HG03039 (cell line): ENCODE measurements around the gene FUZ.

ENCODE experiments used
- ATAC-seq: cut with Tn5 transposase; IDR thresholded peaks from one replicate; pipeline ENCODE4 v1.9.1; 2021; ENCODE audit warnings: mild to moderate bottlenecking, moderate library complexity; ENCODE audit not compliant: unreplicated experiment

Gene FUZ

GRCh38 chr19:49786376-49786820 lies 26.7 kb downstream of the FUZ start:
- ATAC-seq, result no peak

- ATAC-seq, result no peak
Observed at GRCh38 chr19:49782515-49782914, 30.6 kb downstream of the FUZ start.

GRCh38 chr19:49781394-49781793 lies 31.7 kb downstream of the FUZ start:
- no peak for ATAC-seq

- no peak for ATAC-seq
Observed at GRCh38 chr19:49780861-49781260, 32.2 kb downstream of the FUZ start.

GRCh38 chr19:49779731-49780555 lies 33.1 kb downstream of the FUZ start:
- ATAC-seq, result no peak

- ATAC-seq, result no peak
Observed at GRCh38 chr19:49776371-49776764, 36.7 kb downstream of the FUZ start.

- no peak for ATAC-seq
Observed at GRCh38 chr19:49775742-49776370, 37.2 kb downstream of the FUZ start.

GRCh38 chr19:49774969-49775368 lies 38.1 kb downstream of the FUZ start:
- no peak for ATAC-seq

- ATAC-seq, result no peak
Observed at GRCh38 chr19:49773663-49774350, 39.3 kb downstream of the FUZ start.

- no peak for ATAC-seq
Observed at GRCh38 chr19:49772850-49773432, 40.2 kb downstream of the FUZ start.

GRCh38 chr19:49771674-49772139 lies 41.4 kb downstream of the FUZ start:
- ATAC-seq, result no peak

- ATAC-seq, result no peak
Observed at GRCh38 chr19:49770529-49770928, 42.6 kb downstream of the FUZ start.

GRCh38 chr19:49767967-49768581 lies 45.0 kb downstream of the FUZ start:
- ATAC-seq, result no peak

- no peak for ATAC-seq
Observed at GRCh38 chr19:49767381-49767780, 45.7 kb downstream of the FUZ start.

GRCh38 chr19:49766930-49767299 lies 46.2 kb downstream of the FUZ start, which contains the start of gene AP2A1:
Gene AP2A1 (plus strand): TSS chr19:49767001. CDS start chr19:49767134, 133 bp downstream.
- no peak for ATAC-seq

- peak; percentile 89 for ATAC-seq
Observed at GRCh38 chr19:49766007-49766929, 46.8 kb downstream of the FUZ start.

GRCh38 chr19:49764341-49764740 lies 48.8 kb downstream of the FUZ start:
- ATAC-seq, result no peak

- ATAC-seq, result no peak
Observed at GRCh38 chr19:49763230-49763629, 49.9 kb downstream of the FUZ start, which contains the start of gene TSKS. Gene TSKS (minus strand): TSS chr19:49763306. CDS start chr19:49763247, 59 bp downstream.

- ATAC-seq, result no peak
Observed at GRCh38 chr19:49761625-49762311, 51.3 kb downstream of the FUZ start.
